Fibroblast of the aortic adventitia (primary cell): ENCODE measurements around the gene MVD. TPM values are rescaled to one million over a fixed set of nuclear protein-coding genes. Genes with fewer than 3 reads are reported as not detected.

Source experiments
- DNase-seq: peaks from one replicate; pipeline ENCODE4 v3.0.0-alpha.2; 2010; ENCODE audit warnings: low read depth
- H3K4me3 ChIP-seq: 2 replicates; pipeline ENCODE4 v1.5.1; 2011; ENCODE audit warnings: low read depth, mild to moderate bottlenecking, control low read depth, low read length, moderate library complexity
- CTCF ChIP-seq: IDR thresholded peaks from 2 replicates; pipeline ENCODE4 v1.5.1; 2011; ENCODE audit warnings: mild to moderate bottlenecking, low read length, control low read depth, inconsistent platforms; ENCODE audit not compliant: insufficient read depth
- total RNA-seq: library from RNA; depleted of rRNA; stranded (reverse); fragments of >200 nt; gene quantifications from 2 replicates; pipeline ENCODE4 v1.2.3, GENCODE V29; 2012; ENCODE audit warnings: low replicate concordance

Gene MVD
- total RNA-seq, 1 donor = 24.4 TPM

DNA sequence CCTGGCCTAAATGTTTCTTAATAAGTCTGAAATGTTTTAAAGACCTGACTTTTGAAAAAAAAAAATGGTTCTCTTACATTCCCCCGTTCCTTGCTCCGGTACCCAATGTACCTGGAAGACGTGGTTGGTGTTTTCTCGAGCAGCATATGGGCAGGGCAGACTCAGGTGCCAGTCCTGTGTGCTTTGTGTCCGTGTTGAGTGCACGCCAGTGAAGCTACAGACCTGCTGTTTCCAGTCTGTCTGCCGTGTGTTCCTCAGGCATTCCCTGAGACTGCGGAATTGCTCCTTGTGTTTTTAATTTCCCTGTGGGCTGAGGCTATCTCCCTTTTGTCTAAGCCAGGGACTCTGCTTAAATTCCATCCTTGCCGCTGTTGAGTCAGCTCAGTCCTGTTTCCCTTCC is 36.2 kb downstream of the MVD start:
- H3K4me3 ChIP-seq = no peak overlapping the region
- no peak for TF ChIP-seq CTCF
- no peak for DNase-seq

DNA sequence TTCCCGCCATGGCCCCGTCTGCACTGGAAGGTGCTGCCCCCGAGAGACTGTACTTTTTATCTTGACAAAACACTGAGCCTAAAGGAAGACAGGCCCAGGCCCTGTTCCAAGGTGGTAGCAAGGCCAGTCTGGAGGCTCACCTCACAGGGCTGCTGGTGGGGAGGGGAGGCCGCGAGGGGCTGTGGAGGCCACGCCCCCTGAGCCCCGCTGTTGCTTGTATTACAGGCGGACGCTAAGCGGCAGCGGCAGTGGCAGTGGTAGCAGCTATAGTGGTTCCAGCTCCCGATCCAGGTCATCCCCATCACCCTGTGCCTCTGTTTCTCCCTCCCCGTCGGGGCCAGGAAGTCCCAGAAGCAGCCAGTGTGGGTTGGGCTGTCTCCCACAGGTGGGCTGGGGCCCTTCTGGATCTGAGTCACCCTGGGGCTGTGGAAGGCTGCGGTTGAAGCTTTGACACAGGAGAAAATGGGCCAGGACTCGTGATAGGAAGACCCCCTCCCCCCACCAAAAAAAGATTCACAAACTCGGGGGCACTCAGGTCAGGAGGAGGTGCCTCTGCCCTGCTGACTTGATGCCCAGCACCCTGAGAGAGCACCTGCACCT is 37.8 kb downstream of the MVD start:
- TF ChIP-seq CTCF = no peak
- H3K4me3 ChIP-seq = no peak overlapping the region
- no peak for DNase-seq

GRCh38 chr16:88624481-88624880 is 38.4 kb downstream of the MVD start:
- no peak for TF ChIP-seq CTCF
- no peak for DNase-seq
- H3K4me3 ChIP-seq = no peak overlapping the region

DNA sequence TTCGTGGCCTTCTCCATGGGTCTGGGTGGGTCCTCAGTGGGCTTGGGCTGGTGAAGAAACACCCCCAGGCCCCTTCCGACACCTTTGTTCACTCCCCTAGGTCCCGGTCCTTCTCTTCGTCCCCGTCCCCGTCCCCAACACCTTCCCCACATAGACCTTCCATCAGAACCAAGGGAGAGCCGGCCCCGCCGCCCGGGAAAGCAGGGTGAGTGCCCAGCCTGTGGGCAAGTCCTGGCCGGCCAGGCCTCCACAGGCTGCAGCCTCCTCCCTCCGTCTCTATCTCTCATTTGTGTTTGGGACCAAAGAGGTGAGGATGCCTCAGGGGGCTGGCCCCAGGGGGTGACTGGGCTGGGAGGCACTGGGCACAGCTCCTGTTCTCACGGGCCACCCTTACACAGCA is 39.0 kb downstream of the MVD start:
- TF ChIP-seq CTCF = no peak
- no peak for DNase-seq
- H3K4me3 ChIP-seq = no peak overlapping the region

GRCh38 chr16:88622866-88623265 is 40.0 kb downstream of the MVD start:
- no peak overlapping the region for H3K4me3 ChIP-seq
- DNase-seq = no peak
- no peak for TF ChIP-seq CTCF

GRCh38 chr16:88622125-88622524 is 40.8 kb downstream of the MVD start:
- no peak for DNase-seq
- no peak for TF ChIP-seq CTCF
- no peak overlapping the region for H3K4me3 ChIP-seq
